RWPE1 (cell line): ENCODE results near the gene PLXNB3.

Experiments
- CTCF ChIA-PET: fragments of 350-600 bp; sonication (Branson Sonifier 250); formaldehyde crosslinking; extraction: SDS; loops from one replicate; lab custom pipeline; 2021; lab: Yijun Ruan, JAX
- POLR2A ChIA-PET: fragments of 400-600 bp; formaldehyde crosslinking; extraction: SDS; loops from one replicate; lab custom pipeline; 2020; ENCODE audit warnings: antibody characterized with exemption; ENCODE audit not compliant: low non-redundant PET; lab: Yijun Ruan, JAX
- DNase-seq: peaks from one replicate; pipeline ENCODE4 v3.0.0; 2012; ENCODE audit warnings: low spot score
- H3K27ac ChIP-seq: fragments of 450-650 bp; 2 replicates; pipeline ENCODE4 v1.5.1; 2017
- CTCF ChIP-seq: fragments of 450-650 bp; conservative IDR thresholded peaks from 2 replicates; pipeline ENCODE4 v1.5.1; 2017; ENCODE audit warnings: low read depth, mild to moderate bottlenecking

The PLXNB3 gene

GRCh38 chrX:153800177-153800722 lies 36.2 kb downstream of the PLXNB3 start:
- ChIA-PET POLR2A (no interaction called here), CTCF (no interaction called here)
- TF ChIP-seq CTCF: no peak
- H3K27ac ChIP-seq: no peak overlapping the region
- no peak for DNase-seq

- no peak overlapping the region for H3K27ac ChIP-seq
- CTCF ChIA-PET: no interaction called here
- POLR2A ChIA-PET: no interaction called here
- no peak for DNase-seq
- no peak for TF ChIP-seq CTCF
These were observed 36.7 kb downstream of the PLXNB3 start for GRCh38 chrX:153800746-153801145.

GRCh38 chrX:153801669-153802068 lies 37.6 kb downstream of the PLXNB3 start:
- TF ChIP-seq CTCF: no peak
- POLR2A ChIA-PET: no interaction called here
- CTCF ChIA-PET: interaction anchor here (0.5 kb wide), 1 partner anchor 47 kb away, joined by 4 read pairs; no protein-coding TSS in a partner anchor
- H3K27ac ChIP-seq: no peak overlapping the region
- DNase-seq: no peak

GRCh38 chrX:153802513-153803045 lies 38.5 kb downstream of the PLXNB3 start:
- no peak for TF ChIP-seq CTCF
- ChIA-PET CTCF (no interaction called here), POLR2A (no interaction called here)
- no peak overlapping the region for H3K27ac ChIP-seq
- no peak for DNase-seq

- DNase-seq: no peak
These were observed 39.4 kb downstream of the PLXNB3 start for GRCh38 chrX:153803211-153804099.

More at GRCh38 chrX:153803211-153804099, 39.4 kb downstream of the PLXNB3 start:
- ChIA-PET POLR2A (no interaction called here), CTCF (no interaction called here)
- no peak for TF ChIP-seq CTCF
- H3K27ac ChIP-seq: no peak overlapping the region
